NCI-H69 (cell line): ENCODE results near the gene TRRAP.
A peak's percentile ranks its signal among the peaks of the same experiment; 100 is the strongest.

Experiments used
- DNase-seq: peaks from one replicate; lab custom pipeline; 2025; lab: John Stamatoyannopoulos, UW

TRRAP gene

DNA sequence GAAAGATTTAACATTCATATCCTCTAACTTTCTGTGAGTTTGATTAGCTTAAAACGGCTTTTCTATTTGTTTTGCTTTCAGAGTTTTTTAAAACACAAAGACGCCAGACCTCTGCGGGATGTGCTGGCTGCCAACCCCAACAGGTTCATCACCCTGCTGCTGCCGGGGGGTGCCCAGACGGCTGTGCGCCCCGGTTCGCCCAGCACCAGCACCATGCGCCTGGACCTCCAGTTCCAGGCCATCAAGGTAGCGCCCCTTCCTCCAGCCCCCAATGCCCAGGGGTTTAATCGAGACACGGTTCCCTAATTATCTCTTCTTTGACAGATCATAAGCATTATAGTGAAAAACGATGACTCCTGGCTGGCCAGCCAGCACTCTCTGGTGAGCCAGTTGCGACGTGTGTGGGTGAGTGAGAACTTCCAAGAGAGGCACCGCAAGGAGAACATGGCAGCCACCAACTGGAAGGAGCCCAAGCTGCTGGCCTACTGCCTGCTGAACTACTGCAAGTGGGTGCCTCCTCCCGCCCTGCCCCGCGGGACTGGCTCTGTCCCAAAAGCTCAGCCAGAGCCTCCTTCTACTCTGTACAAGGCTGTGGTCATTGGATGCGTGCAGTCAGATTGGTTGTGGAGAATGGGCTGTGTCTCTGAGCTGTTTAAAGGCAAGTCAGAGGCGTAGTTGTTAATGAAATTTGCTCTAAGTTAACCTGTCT lies 71.2 kb downstream of the TRRAP start:
- no peak for DNase-seq

DNA sequence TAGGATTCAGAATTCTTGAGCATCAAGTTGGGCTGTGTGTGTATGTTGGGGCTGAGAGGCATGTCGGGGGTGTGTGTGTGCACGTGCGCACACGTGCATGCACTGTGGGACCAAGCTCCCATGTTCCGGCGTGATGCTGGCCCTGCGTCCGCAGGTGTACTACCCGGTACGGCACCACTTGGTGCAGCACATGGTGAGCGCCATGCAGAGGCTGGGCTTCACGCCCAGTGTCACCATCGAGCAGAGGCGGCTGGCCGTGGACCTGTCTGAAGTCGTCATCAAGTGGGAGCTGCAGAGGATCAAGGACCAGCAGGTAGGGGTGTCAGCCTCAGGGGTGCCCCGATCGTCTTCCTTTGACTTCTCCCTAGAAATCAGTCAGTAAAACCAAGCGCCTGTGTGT lies 77.7 kb downstream of the TRRAP start:
- no peak for DNase-seq

DNA sequence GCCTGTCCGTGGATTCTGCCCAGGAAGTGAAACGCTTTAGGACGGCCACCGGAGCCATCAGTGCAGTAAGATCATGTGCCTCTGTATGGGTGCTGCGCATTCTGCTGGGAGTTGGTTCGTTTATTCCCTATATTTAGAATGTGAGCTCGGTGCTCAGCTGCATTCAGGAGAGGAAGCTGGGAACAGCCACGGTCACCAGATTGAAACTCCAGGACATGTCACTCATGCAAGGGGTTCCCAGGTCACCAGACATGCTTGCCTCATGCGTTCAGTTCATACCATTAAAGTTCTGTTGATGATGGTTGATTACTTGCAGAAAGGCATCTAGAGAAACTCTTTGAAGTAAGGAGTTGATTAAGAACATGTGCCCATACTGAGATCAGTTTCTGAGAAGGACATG lies 78.1 kb downstream of the TRRAP start:
- DNase-seq = no peak

DNA sequence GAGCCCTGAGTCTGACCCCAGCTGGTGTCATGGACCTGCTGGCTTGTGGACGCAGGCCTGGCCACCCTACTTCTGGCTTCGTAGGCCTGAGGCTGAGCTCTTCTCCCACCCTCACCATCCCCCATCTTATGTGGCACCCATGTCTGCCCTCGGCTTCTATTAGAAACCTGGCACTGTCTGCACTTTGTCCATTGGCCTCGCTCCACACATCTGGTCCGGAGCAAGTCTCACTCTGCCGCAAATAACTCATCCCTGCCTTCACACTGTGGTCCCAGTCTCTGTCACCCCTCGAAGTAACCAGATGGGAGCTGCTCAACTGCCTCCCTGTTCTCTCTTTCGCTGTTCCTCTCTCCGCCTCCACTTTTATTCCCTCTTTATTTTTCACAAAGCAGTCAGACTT lies 78.6 kb downstream of the TRRAP start:
- DNase-seq = no peak

DNA sequence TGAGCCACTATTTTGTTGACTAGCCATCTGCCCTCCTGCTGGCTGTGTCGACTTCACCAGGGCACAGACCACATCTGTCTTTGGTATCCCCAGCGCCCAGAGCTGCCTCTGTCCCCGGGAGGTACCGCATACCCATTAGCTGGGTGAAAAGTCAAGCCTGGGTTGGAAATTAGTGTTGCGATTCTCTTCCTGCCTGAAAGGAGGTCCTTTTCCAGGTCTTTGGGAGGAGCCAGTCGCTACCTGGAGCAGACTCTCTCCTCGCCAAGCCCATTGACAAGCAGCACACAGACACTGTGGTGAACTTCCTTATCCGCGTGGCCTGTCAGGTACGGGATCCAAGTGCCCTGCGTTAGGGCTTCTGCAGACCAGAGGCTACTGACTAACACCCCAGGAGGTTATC lies 79.4 kb downstream of the TRRAP start:
- DNase-seq = no peak

DNA sequence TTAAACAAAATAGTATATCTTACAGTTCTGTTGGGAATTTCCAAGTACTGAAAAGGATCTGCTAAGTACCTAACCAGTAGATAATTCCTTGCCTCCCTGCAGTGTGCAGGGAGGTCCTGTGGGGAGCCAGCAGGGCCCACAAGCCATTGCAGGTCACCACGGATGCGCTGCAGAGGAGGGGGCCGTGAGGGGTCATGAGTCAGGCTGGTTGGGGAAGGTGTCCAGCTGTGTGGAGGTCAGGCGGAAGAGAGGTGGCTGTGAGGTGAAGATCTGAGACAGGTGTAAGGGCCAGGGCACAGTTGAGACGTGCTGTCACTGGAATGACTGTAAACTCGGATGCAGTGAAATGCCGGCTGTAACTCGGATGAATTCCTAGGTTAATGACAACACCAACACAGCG lies 80.6 kb downstream of the TRRAP start:
- DNase-seq = no peak

DNA sequence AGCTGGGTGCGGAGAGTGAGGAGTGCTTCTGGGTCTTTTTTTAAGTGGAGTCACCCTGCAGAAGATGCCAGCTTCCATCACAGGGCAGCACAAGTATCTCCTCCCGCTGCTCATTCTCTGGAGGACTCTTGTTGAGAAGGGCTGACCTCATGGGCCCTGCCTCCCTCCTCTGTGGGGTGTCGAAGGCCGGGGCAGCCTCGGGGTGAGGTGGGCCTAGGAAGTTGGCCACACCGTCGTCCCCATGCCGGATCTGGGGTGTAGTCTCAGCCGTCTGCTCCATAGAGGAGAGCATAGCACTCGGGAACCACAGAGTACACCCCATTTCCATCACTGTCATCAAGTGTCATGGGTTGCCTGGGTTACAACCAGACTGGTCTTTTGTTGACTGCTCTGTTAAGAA lies 85.0 kb downstream of the TRRAP start:
- DNase-seq = no peak

DNA sequence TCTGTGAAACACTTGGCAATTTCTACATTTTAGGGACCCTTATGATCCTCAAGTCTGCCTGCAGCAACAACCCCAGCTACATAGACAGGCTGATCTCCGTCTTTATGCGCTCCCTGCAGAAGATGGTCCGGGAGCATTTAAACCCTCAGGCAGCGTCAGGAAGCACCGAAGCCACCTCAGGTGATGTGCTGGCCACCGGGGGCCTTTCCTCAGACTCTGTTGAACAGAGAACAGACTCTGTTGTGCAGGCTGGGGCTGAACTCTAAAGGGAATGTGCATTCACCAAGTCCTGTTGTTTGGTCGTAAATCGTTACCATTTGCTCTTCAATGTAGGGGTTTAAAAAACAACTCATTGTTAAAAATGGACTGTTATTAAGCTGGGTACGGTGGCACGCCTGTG lies 86.3 kb downstream of the TRRAP start:
- DNase-seq = no peak

DNA sequence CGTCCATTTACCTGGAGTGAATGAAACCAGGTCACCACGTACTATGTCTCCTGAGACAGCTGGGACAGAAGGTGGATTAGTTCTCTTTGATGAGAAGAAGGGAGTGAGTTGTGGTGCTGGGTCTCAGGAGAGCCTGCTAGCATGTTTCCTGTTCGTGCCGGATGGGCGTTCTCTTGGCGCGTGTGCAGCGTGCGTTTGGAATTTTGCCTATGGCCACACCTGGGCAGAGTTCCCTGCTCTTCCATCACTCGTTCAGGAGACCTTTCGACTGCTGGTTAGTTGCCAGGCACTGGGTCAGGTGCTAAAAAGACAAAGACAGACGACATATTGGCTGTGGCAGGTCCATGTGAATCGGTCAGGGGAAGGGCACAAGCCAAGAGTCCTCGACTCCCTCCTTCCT lies 90.3 kb downstream of the TRRAP start:
- no peak for DNase-seq

DNA sequence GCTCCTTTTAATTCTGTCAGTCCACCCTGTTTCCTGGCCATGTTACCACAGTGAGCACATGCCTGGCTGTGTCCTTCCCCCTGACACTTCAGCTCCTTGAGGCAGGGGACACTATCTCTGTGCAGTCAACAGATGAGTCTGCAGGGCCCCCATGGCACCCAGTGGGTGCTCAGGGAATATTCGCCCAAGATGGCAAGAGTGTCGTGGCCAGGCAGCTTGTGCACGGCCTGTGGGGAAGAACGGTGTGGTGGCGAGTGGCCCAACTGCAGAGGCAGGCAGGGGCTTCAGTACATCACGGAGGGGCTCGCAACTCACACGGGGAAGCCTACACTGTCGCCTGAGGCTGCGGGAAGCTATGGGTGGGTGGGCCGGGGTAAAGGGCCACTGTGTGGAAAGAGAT lies 91.1 kb downstream of the TRRAP start:
- DNase-seq = no peak

DNA sequence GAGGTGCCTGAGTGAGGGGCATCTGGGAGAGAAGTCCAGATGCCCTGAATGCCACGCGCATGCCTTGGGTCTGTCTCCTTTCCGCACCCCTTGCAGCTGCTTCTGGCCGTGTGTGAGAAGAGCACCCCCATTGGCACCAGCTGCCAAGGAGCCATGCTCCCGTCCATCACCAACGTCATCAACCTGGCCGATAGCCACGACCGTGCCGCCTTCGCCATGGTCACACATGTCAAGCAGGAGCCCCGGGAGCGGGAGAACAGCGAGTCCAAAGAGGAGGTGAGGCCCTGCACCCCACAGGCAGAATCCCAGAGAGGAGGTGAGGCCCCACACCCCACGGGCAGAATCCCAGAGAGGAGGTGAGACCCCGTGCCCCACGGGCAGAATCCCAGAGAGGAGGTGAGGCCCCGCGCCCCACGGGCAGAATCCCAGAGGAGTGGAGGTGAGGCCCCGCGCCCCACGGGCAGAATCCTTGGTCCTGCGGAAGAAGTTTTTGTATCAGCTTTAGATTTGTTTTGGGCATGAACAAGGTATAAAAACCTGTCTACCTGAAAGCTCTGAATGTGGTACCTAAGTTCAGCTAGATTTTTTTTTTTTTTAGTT lies 91.8 kb downstream of the TRRAP start:
- DNase-seq = no peak

DNA sequence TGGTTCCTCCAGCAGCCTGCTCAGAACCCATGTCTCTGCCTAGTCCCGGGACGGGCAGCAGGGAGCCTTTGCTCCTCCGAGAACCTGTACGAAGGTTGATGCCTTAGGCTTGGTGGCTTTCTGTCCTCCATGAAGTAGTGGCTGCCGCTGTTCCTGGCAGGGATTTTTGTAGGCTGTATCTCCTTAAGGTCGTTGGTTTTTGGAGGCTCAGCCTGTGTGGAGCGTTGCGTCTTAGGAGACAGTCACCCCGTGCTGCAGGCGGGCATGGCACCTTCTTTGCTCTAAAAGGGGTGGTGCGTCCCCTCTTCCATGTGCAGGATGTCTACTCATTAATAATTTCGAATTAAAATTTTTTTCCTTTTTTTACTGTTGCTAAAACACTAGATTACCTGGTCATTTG lies 92.5 kb downstream of the TRRAP start:
- no peak for DNase-seq

DNA sequence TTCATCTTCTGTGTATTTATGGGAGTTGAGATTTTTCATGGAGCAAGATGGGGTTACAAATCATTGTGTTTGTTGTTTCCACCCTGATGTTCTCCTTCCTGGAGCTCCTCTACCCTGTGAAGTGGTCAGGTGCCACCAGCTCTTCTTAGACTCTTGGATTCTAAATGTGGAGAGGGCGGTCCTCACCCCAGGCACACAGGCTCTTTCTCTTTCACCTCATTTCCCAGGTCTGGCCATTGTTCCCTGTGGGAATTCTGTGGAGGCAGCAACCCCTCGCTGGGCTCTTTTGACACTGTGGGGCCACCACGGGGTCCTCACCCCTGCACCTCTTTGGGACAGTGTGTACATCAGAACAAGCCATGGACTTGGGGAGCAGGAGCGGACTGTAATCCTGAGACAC lies 95.9 kb downstream of the TRRAP start:
- DNase-seq = no peak

DNA sequence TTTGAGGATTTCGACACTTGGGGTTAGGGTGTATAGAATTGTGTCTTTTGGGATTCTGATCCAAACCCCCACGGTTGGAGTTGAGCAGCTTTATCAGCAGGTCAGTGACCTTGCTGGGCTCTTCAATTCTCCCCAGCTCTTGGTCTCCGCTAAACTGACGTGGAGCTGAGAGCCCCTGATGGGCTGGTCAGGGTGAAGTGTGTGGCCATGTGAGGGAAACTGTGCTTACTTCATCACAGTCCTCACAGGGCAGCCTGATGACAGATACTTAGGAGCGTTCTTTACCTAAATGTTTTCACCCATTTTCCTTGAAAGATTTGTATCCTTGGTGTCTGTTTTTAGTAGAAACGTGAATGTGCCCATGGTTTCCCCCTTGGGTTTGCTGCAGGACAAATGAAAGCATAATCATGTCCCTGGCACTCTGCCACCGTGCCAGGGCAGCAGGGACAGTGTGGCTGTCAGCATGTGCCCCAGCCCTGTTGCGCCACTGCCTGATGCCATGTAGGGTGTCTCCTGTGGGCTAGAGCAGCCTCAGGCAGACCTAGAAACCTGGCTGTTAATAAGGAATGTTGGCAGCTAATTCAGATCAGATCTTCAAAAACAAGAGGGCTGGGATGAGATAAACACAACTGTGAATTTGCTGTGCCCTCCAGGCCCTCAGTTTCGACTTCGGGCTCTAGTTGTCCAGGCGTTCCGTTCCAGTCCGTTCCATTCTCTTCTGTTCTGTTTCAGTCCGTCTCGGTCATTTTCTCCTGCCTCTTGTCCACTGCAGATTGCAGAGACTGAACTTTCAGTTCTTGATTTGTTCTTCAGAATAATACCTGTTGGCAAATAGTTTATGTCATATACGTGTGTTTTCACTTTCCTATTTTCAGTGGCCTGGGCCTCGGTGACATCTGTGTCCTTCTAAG lies 96.8 kb downstream of the TRRAP start:
- DNase-seq = peak; percentile 7

DNA sequence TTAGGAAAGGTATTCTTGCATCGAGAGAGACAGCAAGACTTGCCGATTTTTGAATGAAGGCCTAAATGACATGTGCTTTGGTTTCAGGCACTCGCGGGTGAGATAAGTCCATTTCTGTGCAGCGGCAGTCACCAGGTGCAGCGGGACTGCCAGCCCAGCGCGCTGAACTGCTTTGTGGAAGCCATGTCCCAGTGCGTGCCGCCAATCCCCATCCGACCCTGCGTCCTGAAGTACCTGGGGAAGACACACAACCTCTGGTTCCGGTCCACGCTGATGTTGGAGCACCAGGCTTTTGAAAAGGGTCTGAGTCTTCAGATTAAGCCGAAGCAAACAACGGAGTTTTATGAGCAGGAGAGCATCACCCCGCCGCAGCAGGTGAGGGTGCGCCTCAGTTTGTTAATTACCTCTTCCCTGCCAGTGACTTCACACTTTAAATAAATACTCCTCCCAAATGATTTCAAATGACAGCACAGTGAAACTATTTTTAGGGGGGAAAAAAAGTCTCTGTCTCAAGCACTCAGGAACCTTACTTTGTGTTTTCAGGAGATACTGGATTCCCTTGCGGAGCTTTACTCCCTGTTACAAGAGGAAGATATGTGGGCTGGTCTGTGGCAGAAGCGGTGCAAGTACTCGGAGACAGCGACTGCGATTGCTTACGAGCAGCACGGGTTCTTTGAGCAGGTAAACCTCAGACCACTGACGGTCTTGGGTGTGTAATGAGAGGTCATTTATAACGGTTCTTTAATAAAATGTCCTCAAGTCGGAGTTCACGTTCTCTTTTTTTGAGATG lies 98.3 kb downstream of the TRRAP start:
- no peak for DNase-seq

DNA sequence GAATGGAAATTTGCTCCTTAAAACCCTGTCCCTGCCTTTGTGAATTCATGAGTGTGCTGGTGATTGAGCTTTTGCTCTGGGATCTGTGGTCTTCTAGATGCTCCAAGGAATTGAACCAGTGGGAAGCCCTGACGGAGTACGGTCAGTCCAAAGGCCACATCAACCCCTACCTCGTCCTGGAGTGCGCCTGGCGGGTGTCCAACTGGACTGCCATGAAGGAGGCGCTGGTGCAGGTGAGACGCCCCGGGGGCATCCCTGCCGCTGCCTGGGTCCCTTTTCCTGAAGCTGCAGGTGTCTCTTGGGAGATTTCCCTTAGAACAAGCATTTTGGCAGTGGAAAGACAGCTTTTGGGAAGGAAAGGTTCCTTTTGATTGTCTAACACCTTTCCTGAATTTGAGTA lies 100.3 kb downstream of the TRRAP start:
- peak; percentile 52 for DNase-seq

DNA sequence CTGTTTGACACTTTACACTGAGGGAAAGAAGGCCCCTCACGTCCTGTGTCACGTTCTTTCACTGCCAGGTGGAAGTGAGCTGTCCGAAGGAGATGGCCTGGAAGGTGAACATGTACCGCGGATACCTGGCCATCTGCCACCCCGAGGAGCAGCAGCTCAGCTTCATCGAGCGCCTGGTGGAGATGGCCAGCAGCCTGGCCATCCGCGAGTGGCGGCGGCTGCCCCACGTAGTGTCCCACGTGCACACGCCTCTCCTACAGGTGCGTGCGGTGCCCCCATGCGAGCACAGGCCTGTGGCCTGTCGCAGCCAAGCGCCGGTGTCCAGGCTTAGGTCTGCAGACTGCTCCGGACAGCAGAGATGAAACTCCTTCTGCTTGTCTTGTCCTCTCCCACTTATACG lies 103.4 kb downstream of the TRRAP start:
- DNase-seq = no peak

DNA sequence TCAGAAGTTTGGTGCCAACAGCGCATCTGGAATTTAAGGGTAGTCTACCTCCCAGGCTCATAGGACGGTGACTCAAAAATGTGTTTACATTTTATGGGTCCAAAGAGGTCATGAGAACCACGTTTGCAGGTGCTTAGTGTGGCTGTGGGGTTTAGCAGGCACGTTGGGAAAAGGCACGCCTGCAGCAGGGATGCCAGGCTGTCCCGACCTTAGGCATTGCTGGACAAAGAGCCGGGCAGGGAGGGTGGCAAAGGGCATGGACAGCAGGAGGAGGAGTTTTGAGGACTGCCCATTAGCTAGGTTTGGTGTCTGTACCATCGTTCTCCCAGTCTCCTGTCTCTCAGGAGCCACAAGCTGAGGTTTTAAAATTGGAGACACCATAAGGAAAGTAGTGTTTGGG lies 104.4 kb downstream of the TRRAP start:
- DNase-seq = no peak

DNA sequence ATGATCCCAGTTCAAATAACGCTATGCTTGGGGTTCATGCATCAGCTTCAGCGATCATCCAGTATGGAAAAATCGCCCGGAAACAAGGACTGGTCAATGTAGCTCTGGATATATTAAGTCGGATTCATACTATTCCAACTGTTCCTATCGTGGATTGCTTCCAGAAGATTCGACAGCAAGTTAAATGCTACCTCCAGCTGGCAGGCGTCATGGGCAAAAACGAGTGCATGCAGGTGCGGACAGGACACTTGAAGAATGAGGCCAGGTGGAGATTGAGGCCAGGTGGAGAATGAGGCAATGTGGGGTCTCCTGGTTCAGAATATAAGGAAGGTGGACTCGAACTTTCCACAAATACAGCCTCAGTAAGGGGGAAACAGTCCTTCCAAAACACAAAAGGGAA lies 105.8 kb downstream of the TRRAP start:
- DNase-seq = no peak

DNA sequence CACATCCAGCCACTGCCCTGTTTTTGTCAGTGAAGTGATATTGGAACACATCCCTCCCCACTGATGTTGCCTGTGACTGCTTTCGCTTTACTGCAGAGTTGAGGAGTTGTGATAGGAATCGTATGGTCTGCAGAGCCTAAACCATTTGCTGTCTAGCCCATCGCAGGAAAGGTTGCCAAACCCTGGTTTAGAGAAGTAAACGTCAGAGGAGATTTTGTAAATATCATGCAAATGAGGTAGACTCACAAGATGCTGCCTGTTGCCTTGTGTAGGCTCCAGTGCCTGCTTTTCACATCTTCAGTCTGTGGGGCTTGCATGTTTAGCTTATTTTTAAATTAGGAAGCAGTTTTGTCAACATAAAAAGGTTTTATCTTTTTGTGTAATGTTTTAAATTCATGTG lies 107.1 kb downstream of the TRRAP start:
- DNase-seq = no peak

DNA sequence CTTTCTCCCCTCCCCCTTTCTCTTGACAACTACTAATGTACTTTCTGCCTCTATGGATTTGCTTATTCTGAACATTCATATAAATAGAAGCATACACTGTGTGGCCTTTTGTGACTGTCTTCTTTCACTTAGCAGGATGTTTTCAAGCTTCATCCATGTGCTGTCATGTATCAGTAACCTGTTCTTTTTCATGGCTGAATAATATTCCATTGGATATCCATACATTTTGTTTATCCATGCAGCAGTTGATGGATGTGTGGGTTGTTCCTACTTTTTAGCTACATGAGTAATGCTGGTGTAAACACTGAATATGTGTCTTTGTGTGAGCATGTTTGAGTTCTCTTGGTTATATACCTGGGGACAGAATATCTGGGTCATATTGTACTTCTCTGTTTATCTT lies 107.6 kb downstream of the TRRAP start:
- no peak for DNase-seq

DNA sequence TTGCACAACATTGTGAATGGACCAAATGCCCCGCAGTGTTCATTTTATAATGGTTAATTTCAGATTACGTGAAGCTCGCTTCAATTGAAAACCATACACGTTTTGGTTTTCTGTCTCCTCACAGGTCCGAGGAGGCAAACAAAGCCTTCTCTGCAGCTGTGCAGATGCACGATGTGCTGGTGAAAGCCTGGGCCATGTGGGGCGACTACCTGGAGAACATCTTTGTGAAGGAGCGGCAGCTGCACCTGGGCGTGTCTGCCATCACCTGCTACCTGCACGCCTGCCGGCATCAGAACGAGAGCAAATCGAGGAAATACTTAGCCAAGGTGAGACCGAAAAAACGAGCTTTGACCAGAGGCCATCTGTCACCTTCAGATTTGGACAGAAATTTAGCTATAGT lies 110.3 kb downstream of the TRRAP start:
- no peak for DNase-seq
